Effector CD8-positive, alpha-beta T cell (primary cell): ENCODE results near the gene NSUN3.
"Not testable (repeated sequence)": the region's sequence is repeated elsewhere in the genome, so short reads cannot be mapped to it uniquely, and the experiment has no call there.

ENCODE experiments used
- DNase-seq: peaks from one replicate; lab custom pipeline; 2025; lab: John Stamatoyannopoulos, UW
- total RNA-seq, 4 experiments: gene quantifications; one replicate each; lab custom pipeline; 2026; lab: John Stamatoyannopoulos, UW

NSUN3 gene
- 23.6 to 49.6 (median 29.2) reads per million in 4 experiments for total RNA-seq

- peak; percentile 75 for DNase-seq
These were observed at the start of gene NSUN3, which contains the start of gene DHFR2 for GRCh38 chr3:94062513-94063404. Gene NSUN3, plus strand, starts transcription at chr3:94063061. Its CDS starts 66 bp downstream, at chr3:94063127. Gene DHFR2, minus strand, starts transcription at chr3:94062916. Its CDS starts 1,405 bp downstream, at chr3:94061511.

- no peak for DNase-seq
These were observed 47.8 kb upstream of the NSUN3 start for GRCh38 chr3:94015025-94015424.

GRCh38 chr3:94019659-94020058 lies 43.2 kb upstream of the NSUN3 start:
- no peak for DNase-seq

GRCh38 chr3:94020293-94020692 lies 42.6 kb upstream of the NSUN3 start:
- DNase-seq = no peak

GRCh38 chr3:94024385-94024784 lies 38.5 kb upstream of the NSUN3 start:
- DNase-seq = no peak

- no peak for DNase-seq
These were observed 36.2 kb upstream of the NSUN3 start for GRCh38 chr3:94026623-94027022.

GRCh38 chr3:94028093-94028837 lies 34.6 kb upstream of the NSUN3 start, which contains the start of gene STX19:
Gene STX19, minus strand, starts transcription at chr3:94028597. Its CDS starts 13,328 bp downstream, at chr3:94015269.
- no peak for DNase-seq

- DNase-seq = no peak
These were observed 25.9 kb upstream of the NSUN3 start for GRCh38 chr3:94036909-94037507.

GRCh38 chr3:94043285-94043684 lies 19.6 kb upstream of the NSUN3 start:
- no peak for DNase-seq

- DNase-seq = not testable (repeated sequence)
These were observed 18.5 kb upstream of the NSUN3 start for GRCh38 chr3:94044100-94044936.

GRCh38 chr3:94046533-94046932 lies 16.3 kb upstream of the NSUN3 start:
- no peak for DNase-seq

GRCh38 chr3:94049267-94049666 lies 13.6 kb upstream of the NSUN3 start:
- DNase-seq = no peak

GRCh38 chr3:94050546-94050945 lies 12.3 kb upstream of the NSUN3 start:
- no peak for DNase-seq

GRCh38 chr3:94061297-94061696 lies 1.6 kb upstream of the NSUN3 start:
- DNase-seq = no peak

- DNase-seq = no peak
These were observed 747 bp downstream of the NSUN3 start for GRCh38 chr3:94063496-94064119.

- DNase-seq = no peak
These were observed 1.5 kb downstream of the NSUN3 start for GRCh38 chr3:94064243-94064860.

- DNase-seq = no peak
These were observed 2.3 kb downstream of the NSUN3 start for GRCh38 chr3:94065122-94065521.

- DNase-seq = no peak
These were observed 3.1 kb downstream of the NSUN3 start for GRCh38 chr3:94065819-94066480.
